ENCODE data around the gene RAD51B.

Gene RAD51B

GRCh38 chr14:68089146-68089731 lies 269.7 kb downstream of the RAD51B start:
- H3K4me3 ChIP-seq (replicated peaks; ENCODE audit: low read depth, low read length): no peak overlapping the region
- DNase-seq (ENCODE audit: extremely low read depth, insufficient read length): no peak
- TF ChIP-seq, protein P1, sequence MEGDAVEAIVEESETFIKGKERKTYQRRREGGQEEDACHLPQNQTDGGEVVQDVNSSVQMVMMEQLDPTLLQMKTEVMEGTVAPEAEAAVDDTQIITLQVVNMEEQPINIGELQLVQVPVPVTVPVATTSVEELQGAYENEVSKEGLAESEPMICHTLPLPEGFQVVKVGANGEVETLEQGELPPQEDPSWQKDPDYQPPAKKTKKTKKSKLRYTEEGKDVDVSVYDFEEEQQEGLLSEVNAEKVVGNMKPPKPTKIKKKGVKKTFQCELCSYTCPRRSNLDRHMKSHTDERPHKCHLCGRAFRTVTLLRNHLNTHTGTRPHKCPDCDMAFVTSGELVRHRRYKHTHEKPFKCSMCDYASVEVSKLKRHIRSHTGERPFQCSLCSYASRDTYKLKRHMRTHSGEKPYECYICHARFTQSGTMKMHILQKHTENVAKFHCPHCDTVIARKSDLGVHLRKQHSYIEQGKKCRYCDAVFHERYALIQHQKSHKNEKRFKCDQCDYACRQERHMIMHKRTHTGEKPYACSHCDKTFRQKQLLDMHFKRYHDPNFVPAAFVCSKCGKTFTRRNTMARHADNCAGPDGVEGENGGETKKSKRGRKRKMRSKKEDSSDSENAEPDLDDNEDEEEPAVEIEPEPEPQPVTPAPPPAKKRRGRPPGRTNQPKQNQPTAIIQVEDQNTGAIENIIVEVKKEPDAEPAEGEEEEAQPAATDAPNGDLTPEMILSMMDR (IDR thresholded peaks at IDR 0.05; ENCODE audit: insufficient read depth, low read length, poor library complexity, severe bottlenecking): no peak
- no peaks in the 10 kb centered on the region for H3K27me3 ChIP-seq (replicated peaks; ENCODE audit: control insufficient read depth, insufficient read depth, low read length)
- H3K36me3 ChIP-seq (ENCODE audit: control insufficient read depth, insufficient read depth, low read length): no peaks in the 10 kb centered on the region

DNA sequence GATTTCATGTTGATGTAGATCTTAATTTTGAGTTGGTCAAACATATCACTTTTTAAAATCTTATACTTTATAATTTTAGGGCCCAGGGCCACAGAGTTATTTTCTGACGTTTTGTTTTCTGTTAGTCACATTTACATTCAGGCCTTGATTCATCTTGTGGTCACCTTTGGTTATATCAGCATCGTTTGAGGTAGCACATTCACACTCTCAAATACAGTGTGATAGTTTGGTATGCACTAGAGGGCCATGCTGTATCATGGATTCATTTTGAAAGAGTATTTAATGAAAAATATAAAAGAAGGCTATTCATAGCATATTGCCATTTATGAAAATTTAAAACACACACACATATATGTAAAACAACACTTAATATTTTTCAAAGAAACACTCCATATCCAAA lies 274.6 kb downstream of the RAD51B start:
- no peak for DNase-seq (ENCODE audit: extremely low read depth, insufficient read length)
- Histone ChIP-seq H3K36me3 (ENCODE audit: control insufficient read depth, insufficient read depth, low read length) (no peaks in the 10 kb centered on the region), H3K27me3 (replicated peaks; ENCODE audit: control insufficient read depth, insufficient read depth, low read length) (no peaks in the 10 kb centered on the region), H3K4me3 (replicated peaks; ENCODE audit: low read depth, low read length) (no peak overlapping the region)
- TF ChIP-seq, protein P1 (IDR thresholded peaks at IDR 0.05; ENCODE audit: insufficient read depth, low read length, poor library complexity, severe bottlenecking): no peak

- Histone ChIP-seq H3K27me3 (replicated peaks; ENCODE audit: control insufficient read depth, insufficient read depth, low read length) (no peaks in the 10 kb centered on the region), H3K36me3 (ENCODE audit: control insufficient read depth, insufficient read depth, low read length) (no peaks in the 10 kb centered on the region), H3K4me3 (replicated peaks; ENCODE audit: low read depth, low read length) (no peak overlapping the region)
- no peak for DNase-seq (ENCODE audit: extremely low read depth, insufficient read length)
- TF ChIP-seq, protein P1 (IDR thresholded peaks at IDR 0.05; ENCODE audit: insufficient read depth, low read length, poor library complexity, severe bottlenecking): no peak
Measured at GRCh38 chr14:68094752-68095151, 275.2 kb downstream of the RAD51B start.

DNA sequence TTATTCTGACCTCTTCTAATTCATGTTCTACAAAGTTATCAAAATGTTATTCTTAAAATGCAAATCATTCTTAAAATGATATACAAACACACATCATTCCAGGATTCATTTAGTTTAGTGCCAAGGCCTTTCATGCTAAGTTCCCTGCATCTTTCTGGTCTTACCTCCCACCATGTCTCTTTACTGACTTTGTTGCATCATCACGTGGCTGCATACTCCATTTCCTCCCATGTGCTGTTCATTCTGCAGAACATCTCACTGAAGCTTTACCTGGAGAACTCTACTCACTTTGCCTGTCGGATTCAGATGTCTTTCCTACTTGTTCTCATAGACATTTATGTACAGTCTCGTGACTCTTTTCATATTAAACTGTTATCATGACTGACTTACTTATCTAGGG lies 278.1 kb downstream of the RAD51B start:
- H3K27me3 ChIP-seq (replicated peaks; ENCODE audit: control insufficient read depth, insufficient read depth, low read length): no peaks in the 10 kb centered on the region
- no peak overlapping the region for H3K4me3 ChIP-seq (replicated peaks; ENCODE audit: low read depth, low read length)
- DNase-seq (ENCODE audit: extremely low read depth, insufficient read length): no peak
- H3K36me3 ChIP-seq (ENCODE audit: control insufficient read depth, insufficient read depth, low read length): no peaks in the 10 kb centered on the region
- TF ChIP-seq, protein P1 (IDR thresholded peaks at IDR 0.05; ENCODE audit: insufficient read depth, low read length, poor library complexity, severe bottlenecking): no peak

GRCh38 chr14:68098834-68099233 lies 279.3 kb downstream of the RAD51B start:
- no peak for DNase-seq (ENCODE audit: extremely low read depth, insufficient read length)
- Histone ChIP-seq H3K4me3 (replicated peaks; ENCODE audit: low read depth, low read length) (no peak overlapping the region), H3K36me3 (ENCODE audit: control insufficient read depth, insufficient read depth, low read length) (no peaks in the 10 kb centered on the region), H3K27me3 (replicated peaks; ENCODE audit: control insufficient read depth, insufficient read depth, low read length) (no peaks in the 10 kb centered on the region)
- TF ChIP-seq, protein P1 (IDR thresholded peaks at IDR 0.05; ENCODE audit: insufficient read depth, low read length, poor library complexity, severe bottlenecking): no peak
